HepG2 (cell line): ENCODE measurements around the gene IPO13. TPM values are rescaled to one million over a fixed set of nuclear protein-coding genes. Genes with fewer than 3 reads are reported as not detected.

ENCODE experiments used
- ATAC-seq: fragments of 200-7000 bp; cut with Tn5 transposase; 3 replicates; pipeline ENCODE4 v1.9.1; 2020; ENCODE audit warnings: mild to moderate bottlenecking, moderate library complexity
- BruUV-seq: library from RNA; stranded (reverse); fragments of 400-500 nt; replicated peaks from 2 replicates; lab custom pipeline; 2021; lab: Mats Ljungman, UMichigan
- CTCF ChIA-PET: fragments of 300-600 bp; formaldehyde crosslinking; extraction: SDS; loops from one replicate; lab custom pipeline; 2021; ENCODE audit warnings: low total read pairs, inconsistent platforms, low intra/inter-chr PET ratio; lab: Yijun Ruan, JAX
- POLR2A ChIA-PET: fragments of 350-600 bp; sonication (Branson Sonifier 250); formaldehyde crosslinking; loops from one replicate; lab custom pipeline; 2020; ENCODE audit warnings: antibody characterized with exemption, inconsistent platforms; lab: Yijun Ruan, JAX
- DNase-seq: peaks from one replicate; pipeline ENCODE4 v3.0.0-alpha.2; 2015; ENCODE audit warnings: low spot score
- FAIRE-seq: peaks from 3 replicates; lab custom pipeline; 2011; peaks lifted over from hg19 to GRCh38; lab: Jason Lieb, UNC
- H2AFZ ChIP-seq: one replicate; pipeline ENCODE4 v1.6.1; 2011; ENCODE audit warnings: low read length, inconsistent platforms
- H3K27ac ChIP-seq: fragments of 300-600 bp; 3 replicates; pipeline ENCODE4 v1.8.0; 2011; ENCODE audit warnings: mixed run types, mild to moderate bottlenecking, mixed read lengths, low read length, inconsistent platforms; ENCODE audit not compliant: insufficient read depth; ENCODE audit errors: extremely low read length
- H3K27me3 ChIP-seq, 2 experiments: fragments of 200-600 bp in 1 of 2; 2 replicates in 1 of 2; 3 replicates in 1 of 2; pipeline versions ENCODE4 v1.6.0 to v1.8.0; 2011; ENCODE audit warnings: low read length in 2 of 2, mild to moderate bottlenecking in 2 of 2, moderate library complexity in 2 of 2, inconsistent platforms in 1 of 2; ENCODE audit not compliant: insufficient read depth in 2 of 2, control insufficient read depth in 1 of 2
- H3K36me3 ChIP-seq, 2 experiments: fragments of 200-600 bp in 1 of 2; replicated peaks in 1 of 2; 2 replicates in 1 of 2; 3 replicates in 1 of 2; pipeline versions ENCODE4 v1.5.1 to v1.8.0; 2011; ENCODE audit warnings: low read length in 2 of 2, inconsistent platforms in 1 of 2; ENCODE audit not compliant: insufficient read depth in 2 of 2, control insufficient read depth in 1 of 2
- H3K4me1 ChIP-seq: 2 replicates; pipeline ENCODE4 v1.5.1; 2012; ENCODE audit warnings: low read length, inconsistent platforms; ENCODE audit not compliant: insufficient read depth
- H3K4me2 ChIP-seq: 2 replicates; pipeline ENCODE4 v1.6.0; 2011; ENCODE audit warnings: low read depth, low read length, inconsistent platforms
- H3K4me3 ChIP-seq, 3 experiments: fragments of 200-600 bp in 1 of 3; sonication (generic), shearing (Covaris generic) in 1 of 3; replicated peaks in 1 of 3; 2 replicates each; pipeline ENCODE4 v1.5.1; 2011 to 2016; ENCODE audit warnings: low read length in 3 of 3, inconsistent platforms in 2 of 3, low read depth in 2 of 3, mild to moderate bottlenecking in 2 of 3, control low read depth in 1 of 3, mixed read lengths in 1 of 3; ENCODE audit not compliant: insufficient read depth in 1 of 3
- H3K79me2 ChIP-seq: one replicate; pipeline ENCODE4 v1.6.1; 2011; ENCODE audit warnings: low read length, inconsistent platforms; ENCODE audit not compliant: insufficient read depth
- H3K9ac ChIP-seq: 2 replicates; pipeline ENCODE4 v1.6.0; 2011; ENCODE audit warnings: mild to moderate bottlenecking, low read depth, low read length, inconsistent platforms; ENCODE audit not compliant: insufficient read depth
- H3K9me3 ChIP-seq: 2 replicates; pipeline ENCODE4 v1.5.1; 2012; ENCODE audit warnings: mild to moderate bottlenecking, low read length
- H4K20me1 ChIP-seq: 2 replicates; pipeline ENCODE4 v1.6.0; 2011; ENCODE audit warnings: inconsistent platforms, mild to moderate bottlenecking, low read length, moderate library complexity; ENCODE audit not compliant: insufficient read depth
- ARID4A ChIP-seq: sonication (generic); formaldehyde crosslinking; IDR thresholded peaks from 2 replicates; pipeline ENCODE4 v1.5.0; 2020; ENCODE audit warnings: mild to moderate bottlenecking, missing genetic modification reagents, borderline replicate concordance
- ATF1 ChIP-seq: IDR thresholded peaks from 2 replicates; pipeline ENCODE4 v1.6.1; 2016; ENCODE audit warnings: mild to moderate bottlenecking, control low read depth
- CHD2 ChIP-seq: IDR thresholded peaks from 2 replicates; pipeline ENCODE4 v1.6.1; 2011; ENCODE audit warnings: low read depth, low read length, improper control_type of control experiment
- HMGXB4 ChIP-seq, 2 experiments: sonication (generic) in 1 of 2; formaldehyde crosslinking in 1 of 2; IDR thresholded peaks; 2 replicates each; pipeline versions ENCODE4 v1.4.0 to v1.6.1; 2018 to 2020; ENCODE audit warnings: missing genetic modification reagents in 2 of 2, borderline replicate concordance in 1 of 2, low read depth in 1 of 2, mild to moderate bottlenecking in 1 of 2, missing biosample characterization in 1 of 2
- HOXA3 ChIP-seq: sonication (generic); formaldehyde crosslinking; IDR thresholded peaks from 2 replicates; pipeline ENCODE4 v1.5.0; 2020; ENCODE audit warnings: missing genetic modification reagents
- KDM4B ChIP-seq: sonication (generic); formaldehyde crosslinking; IDR thresholded peaks from 2 replicates; pipeline ENCODE4 v1.4.0; 2020; ENCODE audit warnings: missing genetic modification reagents
- RAD21 ChIP-seq: fragments of 450-650 bp; formaldehyde crosslinking; IDR thresholded peaks from 2 replicates; pipeline ENCODE4 v1.5.0; 2020; ENCODE audit warnings: mild to moderate bottlenecking
- RFXAP ChIP-seq: sonication (generic); formaldehyde crosslinking; IDR thresholded peaks from 2 replicates; pipeline ENCODE4 v1.4.0; 2020; ENCODE audit warnings: missing genetic modification reagents, borderline replicate concordance
- ZNF274 ChIP-seq: sonication (generic); formaldehyde crosslinking; IDR thresholded peaks from 2 replicates; pipeline ENCODE4 v1.5.1; 2020; ENCODE audit warnings: mild to moderate bottlenecking, missing genetic modification reagents
- ZNF350 ChIP-seq: sonication (generic); formaldehyde crosslinking; IDR thresholded peaks from 2 replicates; pipeline ENCODE4 v1.4.0; 2020; ENCODE audit warnings: mild to moderate bottlenecking, low read depth, missing genetic modification reagents, borderline replicate concordance
- ZNF446 ChIP-seq: sonication (generic); formaldehyde crosslinking; IDR thresholded peaks from 2 replicates; pipeline ENCODE4 v1.5.0; 2020; ENCODE audit warnings: mild to moderate bottlenecking, missing genetic modification reagents
- ZNF629 ChIP-seq: sonication (generic); formaldehyde crosslinking; conservative IDR thresholded peaks from 2 replicates; pipeline ENCODE4 v1.5.0; 2020; ENCODE audit warnings: missing genetic modification reagents
- ZNF691 ChIP-seq: sonication (generic); formaldehyde crosslinking; IDR thresholded peaks from 2 replicates; pipeline ENCODE4 v1.4.0; 2020; ENCODE audit warnings: missing genetic modification reagents, low read depth, mild to moderate bottlenecking, borderline replicate concordance
- ZNF768 ChIP-seq: sonication (generic); formaldehyde crosslinking; IDR thresholded peaks from 2 replicates; pipeline ENCODE4 v1.4.0; 2020; ENCODE audit warnings: missing genetic modification reagents
- ZSCAN25 ChIP-seq: sonication (generic); formaldehyde crosslinking; IDR thresholded peaks from 2 replicates; pipeline ENCODE4 v1.8.0; 2022; ENCODE audit warnings: mild to moderate bottlenecking, missing genetic modification reagents
- WGBS: methylation state at CpG from one replicate; pipeline ENCODE4 v1.1.6; 2017; ENCODE audit warnings: low lambda C conversion rate; 5-methylcytosine and 5-hydroxymethylcytosine counted together
- in situ Hi-C: cut with HindIII; loops from 2 replicates; pipeline ENCODE4 v1.10.0; 2017; ENCODE audit warnings: low pct_unique_long_range_greater_than_20kb; ENCODE audit not compliant: extremely low pct_ligation_motif_present
- intact Hi-C: fragments of 100-400 bp; cut with micrococcal nuclease; formaldehyde crosslinking; loops from one replicate; pipeline ENCODE4 v1.10.0; 2022; ENCODE audit not compliant: unreplicated experiment
- polyA plus RNA-seq, 8 experiments: library from polyadenylated mRNA; depleted of rRNA in 3 of 8; stranded (reverse) in 7 of 8; unstranded in 1 of 8; fragments of >200 nt; fragmentation: Illumina TruSeq in 4 of 8; extraction: Trizol in 4 of 8; gene quantifications; 2 replicates each; pipeline versions ENCODE4 v1.2.1 to v1.2.3, GENCODE V29; 2011 to 2016; ENCODE audit warnings: low read depth in 4 of 8, missing spikeins in 1 of 8, mixed read lengths in 1 of 8; ENCODE audit not compliant: insufficient read depth in 1 of 8
- total RNA-seq, 5 experiments: library from RNA; depleted of rRNA; stranded (reverse); fragments of >200 nt; fragmentation: Illumina TruSeq; extraction: Trizol; gene quantifications; 2 replicates each; pipeline ENCODE4 v1.2.3, GENCODE V29; 2016; ENCODE audit warnings: low read depth in 1 of 5

The IPO13 gene
- total and polyA plus RNA-seq, 2 of the 13 experiments (the other 11 are each of a cell fraction or from before 2014, with no cell fraction given), result 12.9 to 15.6 TPM

DNA sequence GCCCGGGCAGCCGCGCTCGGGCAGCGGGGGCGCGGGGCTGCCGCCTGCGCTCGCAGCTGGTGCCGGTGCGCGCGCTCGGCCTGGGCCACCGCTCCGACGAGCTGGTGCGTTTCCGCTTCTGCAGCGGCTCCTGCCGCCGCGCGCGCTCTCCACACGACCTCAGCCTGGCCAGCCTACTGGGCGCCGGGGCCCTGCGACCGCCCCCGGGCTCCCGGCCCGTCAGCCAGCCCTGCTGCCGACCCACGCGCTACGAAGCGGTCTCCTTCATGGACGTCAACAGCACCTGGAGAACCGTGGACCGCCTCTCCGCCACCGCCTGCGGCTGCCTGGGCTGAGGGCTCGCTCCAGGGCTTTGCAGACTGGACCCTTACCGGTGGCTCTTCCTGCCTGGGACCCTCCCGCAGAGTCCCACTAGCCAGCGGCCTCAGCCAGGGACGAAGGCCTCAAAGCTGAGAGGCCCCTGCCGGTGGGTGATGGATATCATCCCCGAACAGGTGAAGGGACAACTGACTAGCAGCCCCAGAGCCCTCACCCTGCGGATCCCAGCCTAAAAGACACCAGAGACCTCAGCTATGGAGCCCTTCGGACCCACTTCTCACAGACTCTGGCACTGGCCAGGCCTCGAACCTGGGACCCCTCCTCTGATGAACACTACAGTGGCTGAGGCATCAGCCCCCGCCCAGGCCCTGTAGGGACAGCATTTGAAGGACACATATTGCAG lies 10.2 kb upstream of the IPO13 start:
- BruUV-seq, result no TSS peak
- Histone ChIP-seq H3K27me3 (no peaks in the 10 kb centered on the region), H3K4me3 (peak overlapping the region; percentile 50 to 84 (median 74)), H3K4me2 (peak overlapping the region; percentile 99), H2AFZ (peak overlapping the region; percentile 50), H3K36me3 (no peaks in the 10 kb centered on the region), H3K9me3 (no peaks in the 10 kb centered on the region), H3K9ac (peak overlapping the region; percentile 73), H3K4me1 (peaks cover 39% of the 10 kb centered on the region), H3K27ac (peak overlapping the region; percentile 57), H3K79me2 (no peaks in the 10 kb centered on the region), H4K20me1 (no peaks in the 10 kb centered on the region)
- ATAC-seq (peak; percentile 54), DNase-seq (peak; percentile 48), FAIRE-seq (no peak)
- intact Hi-C loops, result loop anchor here (1.0 to 10.0 kb wide), 2 partner anchors 10 to 98 kb away; partner anchors contain the start of genes IPO13 and SLC6A9
- CTCF ChIA-PET, result interaction anchor here (4.6 kb wide), 1 partner anchor 173 kb away, joined by 44 read pairs; no protein-coding TSS in a partner anchor
- in situ Hi-C loops, result no loop called here
- POLR2A ChIA-PET, result interaction anchor here (1.3 to 4.3 kb wide), 5 partner anchors 11 to 287 kb away, joined by 5 to 38 read pairs (median 6); partner anchors contain the start of genes ATP6V0B, DPH2, IPO13 and KDM4A
- WGBS, result 6% methylated on average over 12 of the region's 56 CpGs
- 0 out of 2 replicates have a peak, but pooled peaks have one; percentile 19 for TF ChIP-seq ZNF629 (CRISPR knock-in tag)
- TF ChIP-seq HOXA3 (CRISPR knock-in tag), result peak; percentile 64
- TF ChIP-seq ZNF274 (CRISPR knock-in tag), result peak; percentile 27; the same call in 1 of the 2 replicates
- 0 out of 2 replicates have a peak, but pooled peaks have one; percentile 24 for TF ChIP-seq KDM4B (CRISPR knock-in tag)
- no peak for TF ChIP-seq CHD2
- TF ChIP-seq RFXAP, result 0 out of 2 replicates have a peak, but pooled peaks have one; percentile 36
- TF ChIP-seq ZNF446, result 0 out of 2 replicates have a peak, but pooled peaks have one; percentile 42
- TF ChIP-seq ZNF350 (CRISPR knock-in tag), result no peak
- peak; percentile 52 for TF ChIP-seq ARID4A (CRISPR knock-in tag)
- 0 out of 2 replicates have a peak, but pooled peaks have one; percentile 20 for TF ChIP-seq RAD21 (CRISPR knock-in tag)
- no peak for TF ChIP-seq ATF1 (CRISPR knock-in tag)
- peak; percentile 57 to 85; a peak in 3 of 4 replicates for TF ChIP-seq HMGXB4 (CRISPR knock-in tag; IDR thresholded peaks at IDR 0.05; ENCODE audit: borderline replicate concordance in 1 of 2, low read depth in 1 of 2)
- peak; percentile 19 for TF ChIP-seq ZSCAN25 (CRISPR knock-in tag)
- TF ChIP-seq ZNF768 (CRISPR knock-in tag), result peak; percentile 42; the same call in 1 of the 2 replicates
- 0 out of 2 replicates have a peak, but pooled peaks have one; percentile 23 for TF ChIP-seq ZNF691
